Measurements from ENCODE around the gene ACMSD.

Gene ACMSD

GRCh38 chr2:134910763-134911399, 72.5 kb downstream of the ACMSD start:
- DNase-seq: no peak

GRCh38 chr2:134911400-134911785, 73.0 kb downstream of the ACMSD start:
- DNase-seq: no peak

- DNase-seq: no peak
Measured at GRCh38 chr2:134912361-134912760, 73.9 kb downstream of the ACMSD start.

GRCh38 chr2:134917360-134917865, 79.0 kb downstream of the ACMSD start:
- no peak for DNase-seq

GRCh38 chr2:134917888-134918525, 79.6 kb downstream of the ACMSD start:
- DNase-seq: peak; percentile 77

GRCh38 chr2:134918526-134919340, 80.3 kb downstream of the ACMSD start, which contains the start of gene CCNT2:
TSS of gene CCNT2 (plus strand) at chr2:134918822. CDS start at chr2:134918855, 33 bp downstream.
- peak; percentile 80 for DNase-seq

- DNase-seq: peak; percentile 0
Measured at GRCh38 chr2:134919341-134920210, 81.2 kb downstream of the ACMSD start.

GRCh38 chr2:134924912-134925311, 86.5 kb downstream of the ACMSD start:
- no peak for DNase-seq

GRCh38 chr2:134926231-134926931, 88.0 kb downstream of the ACMSD start:
- no peak for DNase-seq

GRCh38 chr2:134927195-134927594, 88.8 kb downstream of the ACMSD start:
- DNase-seq: no peak

- DNase-seq: no peak
Measured at GRCh38 chr2:134932864-134933526, 94.6 kb downstream of the ACMSD start.

- no peak for DNase-seq
Measured at GRCh38 chr2:134933732-134934131, 95.3 kb downstream of the ACMSD start.

- no peak for DNase-seq
Measured at GRCh38 chr2:134934150-134934549, 95.7 kb downstream of the ACMSD start.

GRCh38 chr2:134934641-134935040, 96.2 kb downstream of the ACMSD start:
- no peak for DNase-seq

- no peak for DNase-seq
Measured at GRCh38 chr2:134936691-134937090, 98.3 kb downstream of the ACMSD start.

- no peak for DNase-seq
Measured at GRCh38 chr2:134943540-134943939, 105.1 kb downstream of the ACMSD start.

GRCh38 chr2:134944975-134945374, 106.6 kb downstream of the ACMSD start:
- no peak for DNase-seq

GRCh38 chr2:134946073-134946472, 107.7 kb downstream of the ACMSD start:
- no peak for DNase-seq

- DNase-seq: no peak
Measured at GRCh38 chr2:134949981-134950708, 111.7 kb downstream of the ACMSD start.

- no peak for DNase-seq
Measured at GRCh38 chr2:134950886-134951285, 112.5 kb downstream of the ACMSD start.
